Measurements from ENCODE around the gene ZNF823. TPM values are rescaled to one million over a fixed set of nuclear protein-coding genes. Genes with fewer than 3 reads are reported as not detected.

Gene ZNF823
- total and polyA plus RNA-seq, 9 of the 15 experiments (the other 6 are each of a cell fraction or from before 2014, with no cell fraction given) = 4.0 to 13.4 (median 6.1) TPM

DNA sequence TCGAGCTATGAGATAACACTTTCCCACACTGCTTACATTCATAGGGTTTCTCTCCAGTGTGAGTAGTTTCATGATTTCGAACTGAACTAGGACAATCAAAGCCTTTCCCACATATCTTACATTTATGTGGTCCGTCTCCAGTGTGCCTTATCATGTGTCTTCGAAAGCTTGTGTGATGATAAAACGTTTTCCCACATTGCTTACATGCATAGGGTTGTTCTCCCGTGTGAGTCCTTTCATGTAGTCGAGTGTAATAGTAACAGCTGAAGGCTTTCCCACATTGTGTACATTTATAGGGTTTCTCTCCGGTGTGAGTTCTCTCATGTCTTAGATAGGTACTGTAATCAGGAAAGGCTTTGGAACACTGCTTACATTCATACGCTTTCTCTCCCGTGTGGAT lies 16.3 kb downstream of the ZNF823 start (continued):
- TF ChIP-seq XRCC3 (IDR thresholded peaks at IDR 0.05) (0 out of 2 replicates have a peak, but pooled peaks have one; percentile 29), JUN (IDR thresholded peaks at IDR 0.05; ENCODE audit: borderline replicate concordance, low read depth, low read length) (peak; percentile 17; the same call in 1 of the 2 replicates), JUN (CRISPR knock-in tag; IDR thresholded peaks at IDR 0.05; ENCODE audit: borderline replicate concordance) (no peak), KAT2B (IDR thresholded peaks at IDR 0.05; ENCODE audit: low read depth, low read length) (no peak), RBBP5 (IDR thresholded peaks at IDR 0.05; ENCODE audit: borderline replicate concordance, insufficient read depth, low read length, poor library complexity, severe bottlenecking) (no peak)
- TF ChIP-seq, protein P1, sequence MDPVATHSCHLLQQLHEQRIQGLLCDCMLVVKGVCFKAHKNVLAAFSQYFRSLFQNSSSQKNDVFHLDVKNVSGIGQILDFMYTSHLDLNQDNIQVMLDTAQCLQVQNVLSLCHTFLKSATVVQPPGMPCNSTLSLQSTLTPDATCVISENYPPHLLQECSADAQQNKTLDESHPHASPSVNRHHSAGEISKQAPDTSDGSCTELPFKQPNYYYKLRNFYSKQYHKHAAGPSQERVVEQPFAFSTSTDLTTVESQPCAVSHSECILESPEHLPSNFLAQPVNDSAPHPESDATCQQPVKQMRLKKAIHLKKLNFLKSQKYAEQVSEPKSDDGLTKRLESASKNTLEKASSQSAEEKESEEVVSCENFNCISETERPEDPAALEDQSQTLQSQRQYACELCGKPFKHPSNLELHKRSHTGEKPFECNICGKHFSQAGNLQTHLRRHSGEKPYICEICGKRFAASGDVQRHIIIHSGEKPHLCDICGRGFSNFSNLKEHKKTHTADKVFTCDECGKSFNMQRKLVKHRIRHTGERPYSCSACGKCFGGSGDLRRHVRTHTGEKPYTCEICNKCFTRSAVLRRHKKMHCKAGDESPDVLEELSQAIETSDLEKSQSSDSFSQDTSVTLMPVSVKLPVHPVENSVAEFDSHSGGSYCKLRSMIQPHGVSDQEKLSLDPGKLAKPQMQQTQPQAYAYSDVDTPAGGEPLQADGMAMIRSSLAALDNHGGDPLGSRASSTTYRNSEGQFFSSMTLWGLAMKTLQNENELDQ (CRISPR knock-in tag; IDR thresholded peaks at IDR 0.05; ENCODE audit: borderline replicate concordance) = no peak

DNA sequence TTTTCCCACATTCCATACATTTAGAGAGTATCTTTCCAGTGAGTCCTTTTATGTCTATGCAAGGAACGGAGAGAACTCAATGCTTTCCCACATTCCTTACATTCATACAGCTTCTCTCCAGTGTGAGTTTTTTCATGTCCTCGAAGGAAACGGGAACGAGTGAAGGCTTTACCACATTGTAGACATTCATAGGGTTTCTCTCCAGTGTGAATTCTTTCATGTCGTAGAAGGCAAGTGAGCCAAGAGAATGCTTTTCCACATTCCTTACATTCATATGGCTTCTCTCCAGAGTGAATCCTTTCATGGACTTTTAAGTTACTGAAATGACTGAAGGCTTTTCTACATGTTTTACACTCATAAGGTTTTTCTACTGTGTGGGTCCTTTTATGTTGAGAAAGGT lies 17.1 kb downstream of the ZNF823 start:
- CTCF ChIA-PET (ENCODE audit: low intra/inter-chr PET ratio) = no interaction called here
- in situ Hi-C loops (cut with MboI) = no loop called here
- no peak overlapping the region for H3K9ac ChIP-seq (ENCODE audit: insufficient read depth in 1 of 2, low read depth in 2 of 2, low read length in 2 of 2)
- no peaks in the 10 kb centered on the region; the same call in 2 of the 3 replicates for H3K79me2 ChIP-seq (ENCODE audit: control insufficient read depth, insufficient read depth, low read length)
- ATAC-seq (no peak), DNase-seq (ENCODE audit: extremely low read depth in 1 of 4, low spot score in 3 of 4) (no peak), FAIRE-seq (no peak)
- no peaks in the 10 kb centered on the region for H4K20me1 ChIP-seq (replicated peaks; ENCODE audit: control insufficient read depth, insufficient read depth, low read length)
- no peaks in the 10 kb centered on the region for H3K4me1 ChIP-seq (replicated peaks in 1 of 2; ENCODE audit: control insufficient read depth in 2 of 2, insufficient read depth in 2 of 2, low read length in 2 of 2)
- H2AFZ ChIP-seq (ENCODE audit: low read depth, low read length) = no peak overlapping the region
- peaks cover 46% of the 10 kb centered on the region for H3K36me3 ChIP-seq (ENCODE audit: control insufficient read depth, insufficient read depth, low read length)
- no peaks in the 10 kb centered on the region for H3K9me1 ChIP-seq (ENCODE audit: control insufficient read depth, insufficient read depth, low read length)
- WGBS (ENCODE audit: insufficient coverage, low coverage, missing lambda C conversion rate) = 93% methylated on average over 5 of the region's 5 CpGs
- H3K27me3 ChIP-seq (ENCODE audit: control insufficient read depth in 2 of 2, insufficient read depth in 2 of 2, low read length in 2 of 2) = no peaks in the 10 kb centered on the region
- H3K9me3 ChIP-seq (replicated peaks; ENCODE audit: control insufficient read depth, insufficient read depth, low read depth, low read length) = peaks cover 16% of the 10 kb centered on the region
- no TSS peak for BruUV-seq (replicated peaks)
- no peak overlapping the region for H3K4me2 ChIP-seq (ENCODE audit: insufficient read depth, low read length)
- H3K27ac ChIP-seq (ENCODE audit: extremely low read depth, low read depth, low read length) = no peak overlapping the region
- POLR2A ChIA-PET = no interaction called here
- intact Hi-C loops (cut with micrococcal nuclease) = no loop called here
- H3K4me3 ChIP-seq = no peak overlapping the region
- TF ChIP-seq MAFG (tag; conservative IDR thresholded peaks at IDR 0.05) = no peak
- TF ChIP-seq U2AF2 (optimal IDR thresholded peaks at IDR 0.05; ENCODE audit: low read depth, low read length) = no peak
- no peak for TF ChIP-seq SMARCA4 (IDR thresholded peaks at IDR 0.05)
- TF ChIP-seq DDX20 (tag; IDR thresholded peaks at IDR 0.05; ENCODE audit: low read depth) = no peak
- TF ChIP-seq ZNF217 (CRISPR knock-in tag; IDR thresholded peaks at IDR 0.05) = no peak
- TF ChIP-seq CBX1 (IDR thresholded peaks at IDR 0.05; ENCODE audit: low read depth) = no peak

Data from K562 (cell line).